Measurements from ENCODE around the gene EHD3.

EHD3 gene

GRCh38 chr2:31233741-31234682 is at the start of gene EHD3:
TSS of gene EHD3 (plus strand) at chr2:31234152. CDS start at chr2:31234622, 470 bp downstream.
- peak; percentile 55 for DNase-seq (ENCODE audit: low read depth)

- DNase-seq (ENCODE audit: low read depth) = no peak
Measured at GRCh38 chr2:31187166-31187565, 46.8 kb upstream of the EHD3 start.

DNA sequence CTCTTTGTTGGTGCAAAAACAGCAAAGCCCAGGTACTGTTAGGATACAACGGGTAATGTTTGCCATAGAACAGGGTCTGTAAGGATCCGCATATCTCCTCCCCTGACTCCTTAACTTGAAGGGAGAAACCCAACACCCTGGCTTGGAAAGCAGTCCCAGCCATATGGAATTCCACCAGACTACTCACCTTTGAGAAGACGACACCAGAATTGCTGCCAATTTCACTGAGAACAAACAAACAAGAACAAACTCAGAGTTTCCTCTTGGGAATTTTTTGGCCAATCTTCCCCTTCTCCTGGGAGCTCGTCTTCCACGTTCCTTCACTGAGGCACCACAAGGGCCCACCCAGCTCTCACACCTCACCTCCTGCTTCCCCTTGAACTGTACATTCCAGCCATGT is 45.8 kb upstream of the EHD3 start:
- DNase-seq (ENCODE audit: low read depth) = no peak

DNA sequence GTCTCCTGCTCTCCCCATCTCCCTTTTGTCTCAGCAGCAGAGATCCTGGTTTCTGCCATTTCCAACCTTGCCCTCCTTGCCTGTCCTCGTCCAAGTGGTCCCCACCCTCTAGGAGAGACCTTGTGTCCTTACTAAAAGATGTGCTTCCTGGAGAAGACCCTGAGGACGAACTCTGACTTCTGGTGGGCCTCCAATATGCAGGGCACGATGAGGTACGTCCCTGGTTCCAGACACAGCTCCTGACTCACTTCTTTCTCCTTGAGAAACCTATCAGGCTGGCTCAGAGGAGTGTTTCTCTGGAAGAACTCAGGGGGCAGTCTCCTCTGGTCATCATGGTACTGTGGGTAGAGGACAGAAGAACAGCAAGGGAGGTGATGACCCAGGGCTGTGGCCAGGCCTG is 44.8 kb upstream of the EHD3 start:
- no peak for DNase-seq (ENCODE audit: low read depth)

DNA sequence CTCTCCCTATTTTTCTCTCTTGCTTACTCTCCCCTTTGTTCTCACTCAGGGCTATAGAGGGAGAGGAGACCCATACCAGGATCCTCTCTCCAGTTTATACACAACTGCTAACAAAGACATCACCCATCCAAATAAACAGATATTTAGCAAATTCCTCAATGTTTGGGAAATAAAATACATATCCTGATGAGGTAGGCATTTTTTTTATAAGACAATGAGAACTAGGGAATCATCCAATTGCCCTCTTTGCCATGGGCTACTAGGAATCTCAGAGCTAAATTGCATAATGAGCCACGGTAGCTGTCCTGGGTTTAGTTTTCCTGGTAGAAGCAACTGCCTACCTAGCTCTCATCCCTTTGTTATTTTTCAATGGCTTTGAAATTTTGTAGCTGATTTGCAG is 43.8 kb upstream of the EHD3 start:
- no peak for DNase-seq (ENCODE audit: low read depth)

GRCh38 chr2:31191931-31192330 is 42.0 kb upstream of the EHD3 start:
- DNase-seq (ENCODE audit: low read depth) = no peak

DNA sequence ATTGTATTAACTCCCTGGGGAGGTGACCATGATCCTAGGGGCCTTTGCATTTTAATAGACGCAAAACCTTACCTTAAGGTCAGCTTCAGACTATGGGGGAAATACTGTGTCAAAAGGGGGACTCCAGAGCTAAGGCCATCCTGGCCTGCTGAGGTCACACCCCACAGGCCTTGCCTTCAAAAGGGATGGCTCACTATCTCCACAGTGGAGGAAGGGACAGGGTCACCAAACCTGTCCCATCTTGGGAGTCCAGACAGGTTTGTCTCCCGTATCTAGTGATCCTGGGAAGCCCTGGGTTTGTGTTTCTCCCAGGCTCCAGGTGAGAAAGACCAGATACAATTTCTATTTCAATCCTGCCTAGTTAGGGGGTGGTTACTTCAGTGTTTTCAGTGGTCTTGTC is 41.6 kb upstream of the EHD3 start:
- no peak for DNase-seq (ENCODE audit: low read depth)

- no peak for DNase-seq (ENCODE audit: low read depth)
Measured at GRCh38 chr2:31192851-31193392, 41.0 kb upstream of the EHD3 start.

DNA sequence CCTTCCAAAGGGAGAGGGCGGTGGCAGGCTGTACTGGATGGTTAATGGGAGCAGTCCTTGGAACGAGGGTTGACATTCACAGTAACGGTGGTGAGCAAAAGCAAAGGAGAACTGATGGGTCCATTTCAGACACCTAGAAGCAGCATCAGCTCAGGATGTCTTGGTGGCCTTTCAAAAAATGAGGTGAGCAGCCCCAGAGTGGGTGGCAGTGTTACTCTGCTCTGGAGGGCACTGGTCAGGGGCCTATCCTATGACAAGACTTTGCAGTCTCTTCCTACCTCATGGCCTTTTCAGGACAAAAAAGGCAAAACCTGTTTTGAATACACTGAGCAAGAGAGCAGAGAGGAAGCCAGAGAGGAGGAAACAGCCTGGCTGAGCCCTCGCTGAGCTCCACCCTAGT is 40.1 kb upstream of the EHD3 start:
- no peak for DNase-seq (ENCODE audit: low read depth)

DNA sequence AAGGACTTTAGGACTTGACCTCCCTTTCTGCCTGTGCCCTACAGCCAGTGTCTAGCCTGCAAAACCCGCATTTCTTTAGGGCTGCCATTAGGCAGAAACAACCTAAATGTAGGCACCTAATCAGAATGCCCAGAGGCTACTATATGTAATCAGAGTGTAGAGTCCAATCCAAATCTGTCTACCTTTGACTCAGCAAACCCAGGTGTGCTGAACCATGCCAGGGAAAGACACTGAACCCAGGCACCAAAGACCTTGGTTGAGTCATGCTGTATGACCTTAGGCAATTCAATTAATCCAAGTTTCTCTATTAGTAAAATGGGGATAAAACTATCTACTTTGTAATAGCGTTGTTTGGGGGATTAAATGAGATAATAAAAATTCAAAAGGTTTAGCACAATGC is 37.3 kb upstream of the EHD3 start:
- no peak for DNase-seq (ENCODE audit: low read depth)

GRCh38 chr2:31197166-31197565 is 36.8 kb upstream of the EHD3 start:
- no peak for DNase-seq (ENCODE audit: low read depth)

- DNase-seq (ENCODE audit: low read depth) = no peak
Measured at GRCh38 chr2:31197669-31198068, 36.3 kb upstream of the EHD3 start.

GRCh38 chr2:31199206-31199605 is 34.7 kb upstream of the EHD3 start:
- DNase-seq (ENCODE audit: low read depth) = no peak

- DNase-seq (ENCODE audit: low read depth) = no peak
Measured at GRCh38 chr2:31200972-31201371, 33.0 kb upstream of the EHD3 start.

DNA sequence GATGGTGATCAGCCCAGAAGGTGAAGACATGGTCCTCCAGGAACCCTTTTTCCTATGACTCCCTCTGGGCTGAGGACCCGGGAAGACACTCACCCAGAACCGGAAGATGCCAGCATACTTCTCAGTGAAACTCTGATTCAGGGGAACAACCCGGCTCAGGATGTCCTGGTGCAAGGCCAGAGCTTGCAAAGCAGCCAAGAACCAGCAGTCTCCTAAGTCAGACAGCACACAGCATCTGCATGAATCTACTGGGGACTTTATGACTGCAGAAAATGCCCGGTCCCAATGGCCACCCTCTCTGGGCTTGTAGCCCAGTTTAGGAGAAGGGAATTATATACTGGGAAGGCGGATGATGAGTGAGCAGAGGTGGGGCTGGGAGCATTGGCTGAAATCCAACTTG is 31.9 kb upstream of the EHD3 start:
- no peak for DNase-seq (ENCODE audit: low read depth)

- no peak for DNase-seq (ENCODE audit: low read depth)
Measured at GRCh38 chr2:31202833-31203232, 31.1 kb upstream of the EHD3 start.

DNA sequence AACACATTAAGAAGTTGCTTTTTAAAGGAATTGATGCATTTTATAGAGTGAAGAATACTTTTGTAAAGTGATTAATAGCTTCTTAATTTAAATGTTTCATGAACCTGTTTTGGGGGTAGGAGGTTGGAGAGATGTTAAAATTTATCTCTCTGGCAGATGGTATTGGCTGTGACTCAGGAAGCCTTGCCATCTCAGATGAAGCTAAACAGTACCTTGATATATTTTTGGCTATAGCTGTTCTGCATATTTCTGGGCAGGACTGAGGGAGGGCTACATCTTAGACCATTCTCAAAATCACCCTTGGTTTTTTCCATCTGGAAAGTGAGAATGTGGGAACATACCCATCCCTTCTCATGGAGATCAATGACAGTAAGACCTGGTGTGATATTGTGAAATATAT is 30.0 kb upstream of the EHD3 start:
- no peak for DNase-seq (ENCODE audit: low read depth)

GRCh38 chr2:31204783-31205182 is 29.2 kb upstream of the EHD3 start:
- no peak for DNase-seq (ENCODE audit: low read depth)

DNA sequence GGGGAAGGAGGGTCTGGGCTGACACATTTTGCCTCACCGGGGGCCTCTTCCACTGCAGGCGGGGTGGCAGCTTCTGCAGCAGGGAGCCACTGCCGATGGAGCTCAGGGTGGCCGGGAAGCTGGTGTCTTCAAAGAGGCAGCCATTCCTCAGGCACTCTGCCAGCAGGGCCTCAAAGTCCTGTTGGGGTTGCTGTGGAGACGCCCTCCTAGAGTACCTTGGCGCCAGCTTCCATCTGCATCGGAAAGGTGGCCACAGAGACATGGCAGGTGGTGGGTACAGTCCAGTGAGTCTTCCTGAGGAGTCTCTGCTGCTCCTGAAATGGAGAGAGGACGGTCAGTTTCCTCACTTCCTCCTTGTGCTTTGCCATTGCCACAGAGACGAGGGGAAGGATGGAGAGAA is 28.8 kb upstream of the EHD3 start:
- no peak for DNase-seq (ENCODE audit: low read depth)

DNA sequence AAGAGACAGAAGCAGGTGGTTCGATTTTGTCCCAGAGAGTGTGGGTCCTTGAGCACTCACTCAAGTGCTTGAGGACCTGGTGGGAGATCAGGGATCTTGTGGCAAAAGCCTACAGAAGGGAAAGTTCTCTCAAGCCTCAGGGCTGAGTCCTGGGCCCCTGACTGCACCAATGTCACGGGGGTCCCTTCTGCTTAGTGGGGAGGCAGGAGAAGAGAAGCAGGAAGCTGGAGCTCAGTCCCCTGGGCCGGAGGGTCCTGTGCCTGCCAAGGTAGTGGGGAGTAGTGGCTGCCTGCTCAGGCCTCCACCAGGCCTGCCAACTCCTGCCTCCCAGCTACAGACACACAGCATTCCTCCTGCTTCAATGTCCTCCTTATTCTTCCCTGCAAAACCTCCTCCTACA is 28.3 kb upstream of the EHD3 start:
- DNase-seq (ENCODE audit: low read depth) = no peak

DNA sequence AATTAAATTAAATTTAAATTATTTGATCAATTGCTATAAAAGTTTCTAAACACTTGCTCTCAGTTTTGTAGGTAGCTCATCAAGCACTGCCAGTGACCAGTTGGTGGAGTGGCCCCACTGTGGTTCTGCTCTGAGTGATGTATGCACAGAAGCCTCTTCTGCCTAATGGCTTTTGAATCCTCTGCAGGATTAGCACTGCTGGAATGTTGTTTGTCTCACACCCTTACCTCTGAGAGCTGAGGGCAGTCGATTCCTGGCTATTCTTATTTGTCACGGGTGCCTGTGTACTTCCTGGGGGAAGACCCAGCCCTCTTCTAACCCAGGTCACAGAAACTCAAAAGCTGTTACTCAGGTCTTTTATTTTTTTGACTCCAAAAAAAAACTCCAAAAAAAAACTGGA is 26.2 kb upstream of the EHD3 start:
- DNase-seq (ENCODE audit: low read depth) = no peak

DNA sequence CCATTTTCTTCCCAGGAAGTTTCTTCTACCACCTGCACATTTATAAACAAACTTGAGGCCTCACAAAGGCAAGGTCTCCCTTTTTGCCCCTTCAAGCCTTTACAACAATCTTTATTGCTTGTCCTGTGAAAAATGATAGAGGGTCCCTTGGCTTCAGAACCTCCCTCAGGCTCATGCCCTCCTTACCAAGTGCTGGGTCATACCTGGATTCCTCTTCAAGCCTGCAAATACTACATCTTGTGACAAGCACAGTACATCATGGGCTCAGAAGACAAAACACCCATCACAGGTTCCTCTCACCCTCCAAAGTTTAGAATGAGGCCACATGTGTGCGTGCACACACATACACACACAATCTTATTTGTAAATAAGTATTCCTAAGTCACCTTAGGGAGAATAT is 25.7 kb upstream of the EHD3 start:
- no peak for DNase-seq (ENCODE audit: low read depth)

GRCh38 chr2:31212659-31213600 is 21.0 kb upstream of the EHD3 start:
- DNase-seq (ENCODE audit: low read depth) = no peak
